DND-41 (cell line): ENCODE data around the gene MAFB.
"Not testable (repeated sequence)": the region's sequence is repeated elsewhere in the genome, so short reads cannot be mapped to it uniquely, and the experiment has no call there.

Source experiments
- EZH2 ChIP-seq: IDR thresholded peaks from 3 replicates; pipeline ENCODE4 v1.6.1; 2012; ENCODE audit warnings: borderline replicate concordance, low read depth, mild to moderate bottlenecking, moderate library complexity, low read length, inconsistent platforms; ENCODE audit not compliant: severe bottlenecking
- TF ChIP-seq, protein P1 (sequence below): IDR thresholded peaks from 2 replicates; pipeline ENCODE4 v1.5.1; 2012; ENCODE audit warnings: borderline replicate concordance, low read length, moderate library complexity, mild to moderate bottlenecking; ENCODE audit not compliant: poor library complexity, severe bottlenecking; ENCODE audit errors: extremely low read depth

- TF ChIP-seq EZH2, result not testable (repeated sequence)
- TF ChIP-seq, protein P1, sequence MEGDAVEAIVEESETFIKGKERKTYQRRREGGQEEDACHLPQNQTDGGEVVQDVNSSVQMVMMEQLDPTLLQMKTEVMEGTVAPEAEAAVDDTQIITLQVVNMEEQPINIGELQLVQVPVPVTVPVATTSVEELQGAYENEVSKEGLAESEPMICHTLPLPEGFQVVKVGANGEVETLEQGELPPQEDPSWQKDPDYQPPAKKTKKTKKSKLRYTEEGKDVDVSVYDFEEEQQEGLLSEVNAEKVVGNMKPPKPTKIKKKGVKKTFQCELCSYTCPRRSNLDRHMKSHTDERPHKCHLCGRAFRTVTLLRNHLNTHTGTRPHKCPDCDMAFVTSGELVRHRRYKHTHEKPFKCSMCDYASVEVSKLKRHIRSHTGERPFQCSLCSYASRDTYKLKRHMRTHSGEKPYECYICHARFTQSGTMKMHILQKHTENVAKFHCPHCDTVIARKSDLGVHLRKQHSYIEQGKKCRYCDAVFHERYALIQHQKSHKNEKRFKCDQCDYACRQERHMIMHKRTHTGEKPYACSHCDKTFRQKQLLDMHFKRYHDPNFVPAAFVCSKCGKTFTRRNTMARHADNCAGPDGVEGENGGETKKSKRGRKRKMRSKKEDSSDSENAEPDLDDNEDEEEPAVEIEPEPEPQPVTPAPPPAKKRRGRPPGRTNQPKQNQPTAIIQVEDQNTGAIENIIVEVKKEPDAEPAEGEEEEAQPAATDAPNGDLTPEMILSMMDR, result not testable (repeated sequence)
Measured at GRCh38 chr20:40736468-40736867, 47.4 kb upstream of the MAFB start.
